Muscle of arm (tissue), 14 donors: ENCODE results near the gene MYCBPAP. TPM values are rescaled to one million over a fixed set of nuclear protein-coding genes. Genes with fewer than 3 reads are reported as not detected.

Source experiments
- DNase-seq: peaks from one replicate; pipeline ENCODE4 v3.0.0-alpha.2; 2013
- long read RNA-seq, 11 donors: transcript quantifications; one replicate each; lab custom pipeline, GENCODE V29; 2026
- polyA plus RNA-seq, 12 donors: library from polyadenylated mRNA; unstranded; fragments of 120-200 nt; gene quantifications; one replicate each; pipeline ENCODE4 v1.2.1, GENCODE V29; 2013; ENCODE audit not compliant: insufficient read length in 12 of 12

The MYCBPAP gene, protein sequence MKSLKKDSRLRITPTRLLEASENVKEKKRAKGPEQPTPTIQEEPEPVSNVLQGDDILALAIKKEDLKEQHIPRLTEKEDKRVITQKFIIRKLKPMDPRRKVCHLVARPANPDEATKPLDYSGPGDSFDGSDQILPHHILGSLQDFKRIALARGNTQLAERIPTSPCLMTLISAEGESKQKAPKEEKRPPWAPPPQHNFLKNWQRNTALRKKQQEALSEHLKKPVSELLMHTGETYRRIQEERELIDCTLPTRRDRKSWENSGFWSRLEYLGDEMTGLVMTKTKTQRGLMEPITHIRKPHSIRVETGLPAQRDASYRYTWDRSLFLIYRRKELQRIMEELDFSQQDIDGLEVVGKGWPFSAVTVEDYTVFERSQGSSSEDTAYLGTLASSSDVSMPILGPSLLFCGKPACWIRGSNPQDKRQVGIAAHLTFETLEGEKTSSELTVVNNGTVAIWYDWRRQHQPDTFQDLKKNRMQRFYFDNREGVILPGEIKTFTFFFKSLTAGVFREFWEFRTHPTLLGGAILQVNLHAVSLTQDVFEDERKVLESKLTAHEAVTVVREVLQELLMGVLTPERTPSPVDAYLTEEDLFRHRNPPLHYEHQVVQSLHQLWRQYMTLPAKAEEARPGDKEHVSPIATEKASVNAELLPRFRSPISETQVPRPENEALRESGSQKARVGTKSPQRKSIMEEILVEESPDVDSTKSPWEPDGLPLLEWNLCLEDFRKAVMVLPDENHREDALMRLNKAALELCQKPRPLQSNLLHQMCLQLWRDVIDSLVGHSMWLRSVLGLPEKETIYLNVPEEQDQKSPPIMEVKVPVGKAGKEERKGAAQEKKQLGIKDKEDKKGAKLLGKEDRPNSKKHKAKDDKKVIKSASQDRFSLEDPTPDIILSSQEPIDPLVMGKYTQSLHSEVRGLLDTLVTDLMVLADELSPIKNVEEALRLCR
- 1 to 10 TPM in 4 of 12 donors, under 1 TPM in 6, not detected in 2; 0.44 to 2.5 (median 0.85) TPM for polyA plus RNA-seq
- long read RNA-seq, donor 1, result 0 reads
- long read RNA-seq, donor 2, result 0 reads
- long read RNA-seq, donor 3, result 0 reads
- long read RNA-seq, donor 4, result 0 reads
- long read RNA-seq, donor 5, result 0 reads
- long read RNA-seq, donor 6, result 0 reads
- long read RNA-seq, donor 7, result 0 reads
- long read RNA-seq, donor 8, result 0 reads
- long read RNA-seq, donor 9, result 0 reads
- long read RNA-seq, donor 10, result 0 reads
- long read RNA-seq, donor 11, result 0 reads

- peak; percentile 83 for DNase-seq
Observed at GRCh38 chr17:50507871-50508572, at the start of gene MYCBPAP. Gene MYCBPAP (plus strand): TSS chr17:50508439. CDS start chr17:50508675, 236 bp downstream.

- DNase-seq, result no peak
Observed at GRCh38 chr17:50458701-50459676, 49.2 kb upstream of the MYCBPAP start.

- DNase-seq, result no peak
Observed at GRCh38 chr17:50459756-50460155, 48.5 kb upstream of the MYCBPAP start.

DNA sequence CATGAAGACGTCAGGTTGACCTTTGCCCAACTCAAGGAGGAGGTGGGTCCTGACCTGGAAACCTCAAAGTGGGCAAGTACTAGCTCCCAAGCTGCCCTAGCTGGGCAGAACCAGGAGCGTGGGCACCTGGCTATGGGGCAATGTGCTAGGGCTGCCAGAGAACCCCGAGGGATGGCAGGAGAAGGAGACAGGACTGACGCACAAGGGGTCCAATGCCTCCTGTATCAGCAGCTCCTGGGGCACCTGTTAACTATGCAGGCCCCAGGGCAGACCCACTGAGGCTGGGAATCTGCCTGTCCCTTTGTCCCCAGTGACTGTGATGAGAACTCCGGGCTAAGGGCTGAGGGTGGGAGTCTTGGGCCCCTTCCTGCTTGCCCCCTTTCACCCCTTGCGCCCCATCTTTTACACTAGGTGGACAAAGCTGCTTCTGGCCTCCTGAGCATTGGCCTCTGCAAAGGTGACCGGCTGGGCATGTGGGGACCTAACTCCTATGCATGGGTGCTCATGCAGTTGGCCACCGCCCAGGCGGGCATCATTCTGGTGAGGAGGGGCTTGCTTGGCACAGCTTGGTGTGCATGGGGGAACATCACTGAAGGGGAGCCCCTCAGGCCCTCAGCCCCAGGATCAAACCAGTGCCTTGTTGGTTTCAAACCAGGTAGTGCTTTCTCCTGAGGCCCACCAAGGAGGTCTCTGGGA is 47.3 kb upstream of the MYCBPAP start:
- DNase-seq, result no peak

GRCh38 chr17:50461550-50462132 is 46.6 kb upstream of the MYCBPAP start:
- no peak for DNase-seq

GRCh38 chr17:50462446-50462845 is 45.8 kb upstream of the MYCBPAP start:
- DNase-seq, result no peak

- DNase-seq, result no peak
Observed at GRCh38 chr17:50464121-50464520, 44.1 kb upstream of the MYCBPAP start.

GRCh38 chr17:50464736-50465135 is 43.5 kb upstream of the MYCBPAP start:
- no peak for DNase-seq

GRCh38 chr17:50465171-50465570 is 43.1 kb upstream of the MYCBPAP start:
- no peak for DNase-seq

- no peak for DNase-seq
Observed at GRCh38 chr17:50465635-50466034, 42.6 kb upstream of the MYCBPAP start.

- no peak for DNase-seq
Observed at GRCh38 chr17:50466371-50467113, 41.7 kb upstream of the MYCBPAP start.

GRCh38 chr17:50467114-50467854 is 41.0 kb upstream of the MYCBPAP start:
- DNase-seq, result no peak

GRCh38 chr17:50467855-50468303 is 40.4 kb upstream of the MYCBPAP start:
- no peak for DNase-seq

DNA sequence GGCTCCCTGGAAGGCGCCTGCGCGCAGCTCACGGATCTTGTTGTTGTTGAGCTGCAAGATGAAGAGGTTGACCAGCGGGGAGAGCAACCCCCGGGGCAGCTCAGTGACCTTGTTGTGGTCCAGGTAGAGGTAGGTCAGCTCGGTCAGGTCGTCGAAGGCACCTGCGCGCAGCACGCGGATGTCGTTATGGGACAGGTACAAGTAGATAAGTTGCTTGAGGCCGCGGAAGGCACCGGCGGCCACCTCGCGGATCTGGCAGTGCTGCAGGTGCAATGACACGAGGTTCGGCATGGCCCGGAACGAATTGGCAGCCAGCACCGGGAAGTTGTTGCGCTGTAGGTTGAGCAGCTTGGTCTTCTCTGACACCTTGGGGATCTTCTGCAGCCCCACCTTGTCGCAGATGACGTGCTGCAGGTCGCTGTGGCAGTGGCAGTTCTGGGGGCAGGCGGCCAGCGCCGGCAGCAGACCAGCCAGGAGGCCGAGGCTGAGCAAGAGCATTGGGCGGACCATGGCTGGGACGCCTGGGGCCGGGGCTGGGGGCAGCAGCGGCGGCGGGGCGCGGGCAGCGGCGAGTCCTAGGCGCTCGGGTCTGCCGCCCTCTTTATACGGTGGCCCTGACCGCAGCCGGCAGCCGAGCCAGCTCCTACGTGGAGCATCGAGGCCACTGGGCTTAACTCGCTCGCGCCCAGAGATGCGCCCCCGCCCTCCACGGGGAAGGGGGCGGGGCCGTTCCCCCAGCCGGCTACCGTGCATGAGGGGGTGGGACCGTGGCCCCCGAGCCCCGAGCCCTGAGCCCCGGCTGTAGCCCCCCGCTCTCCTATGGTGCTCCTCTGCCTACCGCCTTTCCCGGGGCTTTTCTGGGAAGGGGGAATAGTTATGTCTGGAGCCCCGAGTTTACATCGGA is 39.7 kb upstream of the MYCBPAP start, which contains the start of gene CHAD:
CHAD (minus strand) TSS at position 577 of the 904 bp plus-strand sequence; CDS start at position 510, 67 bp downstream.
- DNase-seq, result no peak

GRCh38 chr17:50469208-50469605 is 39.0 kb upstream of the MYCBPAP start:
- no peak for DNase-seq

DNA sequence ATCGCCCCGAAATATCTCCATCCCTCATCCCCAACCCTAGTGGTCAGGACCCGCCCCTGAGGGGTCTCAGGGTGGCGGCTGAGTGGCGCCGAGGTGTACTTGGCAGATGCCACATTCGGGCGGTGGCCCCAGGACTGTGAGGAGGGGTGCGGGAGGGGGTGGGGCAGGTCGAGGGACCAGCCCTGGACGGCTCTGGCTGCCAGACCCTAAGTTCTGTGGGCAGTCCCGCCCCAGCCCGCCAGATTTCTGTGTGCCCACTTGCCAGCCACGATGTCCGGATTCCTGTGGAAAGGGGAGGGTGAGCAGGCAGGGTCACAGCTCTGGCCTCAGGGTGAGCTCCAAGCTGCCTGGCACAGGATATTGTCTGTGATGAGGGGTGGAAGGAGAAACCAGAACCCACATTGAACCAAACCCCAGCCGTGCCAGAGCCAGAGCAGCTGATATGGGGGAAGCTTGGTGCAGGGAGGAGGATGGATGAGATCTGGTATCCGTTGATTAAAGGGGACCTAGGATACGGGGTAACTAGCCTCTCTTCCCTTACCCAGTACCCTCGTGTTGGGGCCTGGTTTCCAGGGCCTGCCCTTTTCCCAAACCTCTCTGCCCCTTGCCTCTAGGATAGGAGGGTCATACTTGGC is 38.5 kb upstream of the MYCBPAP start:
- DNase-seq, result no peak
